ENCODE measurements around the gene TSPAN32.

Gene TSPAN32

GRCh38 chr11:2289350-2289749 is 12.5 kb upstream of the TSPAN32 start:
- no peak for DNase-seq (ENCODE audit: low read depth in 2 of 2)

- no peak for DNase-seq (ENCODE audit: low read depth in 2 of 2)
Measured at GRCh38 chr11:2289859-2290258, 12.0 kb upstream of the TSPAN32 start.

DNA sequence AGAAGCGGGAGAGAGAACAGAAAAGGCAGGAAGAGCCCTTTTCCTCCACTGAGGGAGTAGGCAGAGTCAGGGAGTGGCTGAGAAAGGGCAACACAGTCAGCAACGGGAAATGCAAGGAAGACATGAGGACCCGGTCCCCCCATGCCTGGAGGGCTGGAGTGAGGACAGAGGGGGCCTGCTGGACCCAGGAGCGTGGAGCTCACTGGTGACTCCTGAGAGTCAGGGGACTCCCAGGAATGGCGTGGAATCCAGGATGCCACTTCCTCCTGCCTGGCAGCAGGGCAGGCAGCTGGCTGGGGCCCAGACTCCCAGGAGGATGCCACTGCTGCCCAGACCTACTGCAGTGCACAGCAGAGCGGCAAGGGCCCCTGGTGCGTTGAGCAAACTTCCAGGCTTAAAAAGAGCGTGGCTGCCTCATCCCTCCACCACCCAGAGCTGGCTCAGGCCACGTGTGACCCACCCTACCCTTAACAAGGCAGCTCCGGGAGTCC is 11.4 kb upstream of the TSPAN32 start:
- no peak for DNase-seq (ENCODE audit: low read depth in 2 of 2)

DNA sequence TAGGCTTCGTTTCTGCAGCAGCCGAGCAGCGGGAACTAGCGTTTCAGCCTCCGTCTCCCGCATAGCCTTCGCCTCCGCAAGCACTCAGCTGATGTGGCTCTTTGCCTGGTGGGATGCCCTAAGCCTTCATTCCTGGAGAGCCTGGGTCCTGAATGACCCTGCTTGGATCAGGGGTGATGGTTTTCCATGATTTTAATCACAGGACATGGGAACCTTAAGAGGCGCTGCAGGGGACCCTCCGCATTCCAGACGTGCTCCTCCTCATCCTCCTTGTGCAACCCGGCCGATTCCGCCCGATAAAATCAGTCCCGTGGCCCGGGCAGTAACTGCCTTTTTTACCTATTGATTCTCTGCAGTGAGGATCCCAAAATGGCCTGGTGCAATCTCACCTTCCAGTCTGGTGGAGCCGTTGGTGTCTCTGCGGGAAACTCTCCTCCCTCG is 8.3 kb upstream of the TSPAN32 start:
- DNase-seq (ENCODE audit: low read depth in 2 of 2) = no peak

DNA sequence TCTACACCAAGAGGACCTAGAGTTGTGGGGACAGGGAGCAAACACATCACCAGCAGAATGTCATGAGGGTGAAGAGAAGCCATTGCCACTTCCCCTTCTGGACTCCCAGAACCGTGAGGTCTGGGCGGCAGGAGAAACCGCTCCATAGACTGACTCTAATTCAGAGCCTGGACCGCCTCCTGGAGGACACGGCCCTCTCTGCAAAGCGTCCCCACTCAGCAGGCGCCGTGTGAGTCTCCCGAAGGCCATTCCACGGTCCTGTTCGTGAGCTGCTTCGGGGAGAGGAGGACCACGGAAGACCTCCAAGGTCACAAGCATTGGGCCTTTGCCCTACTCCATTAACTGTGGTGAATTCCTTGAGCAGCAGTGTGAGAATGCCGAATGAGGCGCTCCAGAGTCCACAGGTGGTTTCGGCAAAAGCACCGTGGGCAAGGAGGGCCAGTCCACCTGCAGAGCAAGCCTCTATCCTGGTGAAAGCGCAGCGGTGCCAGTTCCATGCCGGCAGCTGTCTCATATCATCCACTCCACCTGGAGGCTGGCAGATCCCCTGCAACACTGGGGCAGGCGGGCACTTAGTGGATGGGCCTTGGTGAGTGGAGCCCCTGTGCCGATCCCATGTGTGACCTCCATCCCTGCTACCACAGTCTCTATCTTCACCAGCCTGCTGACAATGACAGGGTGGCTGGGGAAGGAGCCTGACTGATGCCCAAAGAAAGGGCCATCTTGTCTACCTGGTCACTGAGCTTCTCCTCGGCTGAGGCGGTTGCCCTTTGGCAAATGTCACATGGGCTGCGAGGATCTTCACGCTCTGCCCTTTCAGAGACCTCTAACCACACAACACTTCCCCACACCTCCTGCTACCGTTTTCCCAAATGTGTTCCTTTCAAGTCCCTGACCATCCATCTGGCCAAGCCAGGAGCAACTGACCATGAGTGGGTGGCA is 7.6 kb upstream of the TSPAN32 start:
- no peak for DNase-seq (ENCODE audit: low read depth in 2 of 2)

DNA sequence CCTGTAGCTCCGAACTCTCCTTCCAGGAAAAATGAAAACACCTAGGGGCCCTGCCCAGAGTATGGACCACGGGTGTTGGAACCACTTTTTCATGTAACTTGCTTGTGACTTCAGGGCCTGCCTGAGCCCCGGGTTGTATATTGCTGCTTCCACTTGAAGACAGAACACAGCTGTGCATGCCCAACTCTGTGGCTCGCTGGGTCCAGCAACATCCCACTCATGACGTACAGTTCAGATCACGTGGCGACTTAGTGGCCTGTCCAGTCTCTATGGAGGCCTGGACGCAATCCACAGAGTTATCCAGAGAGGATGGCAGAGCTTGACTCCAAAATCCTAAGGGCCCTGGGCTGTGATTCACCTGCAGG is 6.9 kb upstream of the TSPAN32 start:
- no peak for DNase-seq (ENCODE audit: low read depth in 2 of 2)

- no peak for DNase-seq (ENCODE audit: low read depth in 2 of 2)
Measured at GRCh38 chr11:2295971-2296912, 5.6 kb upstream of the TSPAN32 start.

DNA sequence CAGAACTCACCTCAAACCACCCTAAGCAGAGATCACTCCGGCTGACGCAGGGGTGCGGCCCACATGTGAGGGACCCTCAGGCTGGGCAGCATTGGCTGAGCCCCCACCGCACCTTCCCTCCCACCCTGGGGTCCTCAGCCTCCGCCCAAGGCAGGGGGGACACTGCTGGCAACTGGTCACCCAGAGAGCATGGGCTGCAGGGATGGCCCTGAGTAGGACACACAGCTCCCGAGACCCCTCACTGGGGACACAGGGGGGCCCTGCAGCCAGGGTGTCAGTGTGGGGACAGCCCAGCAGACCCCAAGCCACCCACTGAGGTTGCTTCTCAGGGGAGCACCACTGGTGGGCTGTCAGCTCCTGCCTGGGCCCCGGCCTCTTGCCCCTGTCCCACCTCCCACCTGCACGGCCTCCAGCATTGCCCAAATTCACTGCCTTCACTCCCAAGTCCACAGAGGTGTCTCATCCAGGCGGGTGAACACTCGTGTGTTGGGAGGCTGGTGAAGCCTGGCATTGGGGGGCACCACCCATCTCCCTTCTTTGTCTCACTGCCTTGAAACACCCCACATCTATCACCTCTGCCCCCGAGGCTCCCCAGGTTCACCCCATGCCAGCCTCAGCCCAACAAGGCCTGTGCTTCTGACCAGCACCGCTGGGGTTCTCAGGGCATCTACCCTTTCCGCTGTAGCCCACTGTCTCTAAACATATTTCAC is 4.7 kb upstream of the TSPAN32 start:
- DNase-seq (ENCODE audit: low read depth in 2 of 2) = no peak

DNA sequence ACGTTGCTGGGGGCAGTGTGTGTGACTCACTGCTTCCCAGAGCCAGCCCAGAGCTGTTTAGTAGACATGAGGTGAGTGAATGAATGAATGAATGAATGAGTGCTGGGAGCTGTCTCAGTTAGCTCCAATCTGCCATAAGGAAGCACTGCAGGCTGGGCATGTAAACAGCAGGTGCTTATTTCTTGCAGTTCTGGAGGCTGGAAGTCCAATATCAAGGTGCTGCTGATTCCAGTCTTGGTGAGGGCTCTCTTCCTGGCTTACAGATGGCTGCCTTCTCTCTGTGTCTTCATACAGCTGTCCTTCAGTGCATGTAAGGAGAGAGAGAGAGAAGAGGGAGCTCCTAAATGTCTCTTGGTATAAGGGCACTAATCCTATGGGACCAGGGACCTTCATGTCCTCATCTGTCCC is 4.2 kb upstream of the TSPAN32 start:
- no peak for DNase-seq (ENCODE audit: low read depth in 2 of 2)

DNA sequence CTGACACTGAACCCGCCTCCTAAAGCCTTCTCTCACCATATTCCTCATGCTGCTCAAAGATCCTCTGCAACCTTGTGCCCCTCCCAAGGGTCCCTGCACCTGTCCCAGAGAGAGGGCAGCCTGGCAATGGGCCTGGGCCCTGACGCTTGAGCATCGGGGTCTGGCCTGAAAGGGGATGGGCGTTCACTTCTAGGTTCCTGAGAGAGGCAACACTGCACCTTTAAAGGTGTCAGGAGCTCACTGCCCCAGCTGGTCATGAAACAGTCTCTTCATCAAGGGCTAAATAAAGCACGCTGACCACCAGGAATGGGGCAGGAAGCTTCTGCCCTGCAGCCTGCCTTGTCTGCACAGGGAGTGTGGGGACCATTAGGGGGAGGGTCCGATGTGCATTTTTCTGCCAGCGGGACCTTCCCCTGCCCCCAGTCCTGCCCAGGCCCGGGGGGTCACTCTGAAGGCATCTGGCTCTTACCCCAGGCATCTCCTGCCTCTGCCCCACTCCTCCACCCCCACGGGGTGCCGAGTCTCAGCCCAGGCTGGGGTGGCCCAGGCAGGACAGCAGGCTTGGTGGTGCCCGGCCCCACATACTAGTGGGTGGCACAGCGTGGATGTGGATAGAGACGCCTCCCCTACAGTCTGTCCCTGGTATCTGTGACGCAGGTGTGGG is 3.5 kb upstream of the TSPAN32 start:
- DNase-seq (ENCODE audit: low read depth in 2 of 2) = no peak

- no peak for DNase-seq (ENCODE audit: low read depth in 2 of 2)
Measured at GRCh38 chr11:2298795-2299761, 2.7 kb upstream of the TSPAN32 start.

DNA sequence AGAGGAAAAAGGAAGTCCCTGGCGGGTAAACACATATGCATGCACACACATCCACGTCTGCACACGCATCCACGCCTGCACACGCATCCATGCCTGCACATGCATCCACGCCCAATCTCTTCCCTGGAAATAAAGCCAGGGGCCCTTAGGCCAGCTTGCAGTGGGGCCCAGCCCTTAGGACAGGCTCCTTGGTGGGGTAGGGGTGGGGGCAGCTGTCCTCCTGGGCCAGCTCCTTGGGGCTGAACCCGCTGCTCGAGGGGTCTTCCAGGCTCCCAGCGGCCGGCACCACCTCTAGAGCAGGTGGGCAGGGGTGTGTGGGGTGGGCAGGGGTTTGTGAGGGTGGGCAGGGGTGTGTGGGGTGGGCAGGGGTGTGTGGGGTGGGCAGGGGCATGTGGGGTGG is 2.0 kb upstream of the TSPAN32 start:
- no peak for DNase-seq (ENCODE audit: low read depth in 2 of 2)

GRCh38 chr11:2300290-2300935 is 1.4 kb upstream of the TSPAN32 start:
- no peak for DNase-seq (ENCODE audit: low read depth in 2 of 2)

GRCh38 chr11:2300936-2301630 is 730 bp upstream of the TSPAN32 start:
- DNase-seq (ENCODE audit: low read depth in 2 of 2) = no peak

DNA sequence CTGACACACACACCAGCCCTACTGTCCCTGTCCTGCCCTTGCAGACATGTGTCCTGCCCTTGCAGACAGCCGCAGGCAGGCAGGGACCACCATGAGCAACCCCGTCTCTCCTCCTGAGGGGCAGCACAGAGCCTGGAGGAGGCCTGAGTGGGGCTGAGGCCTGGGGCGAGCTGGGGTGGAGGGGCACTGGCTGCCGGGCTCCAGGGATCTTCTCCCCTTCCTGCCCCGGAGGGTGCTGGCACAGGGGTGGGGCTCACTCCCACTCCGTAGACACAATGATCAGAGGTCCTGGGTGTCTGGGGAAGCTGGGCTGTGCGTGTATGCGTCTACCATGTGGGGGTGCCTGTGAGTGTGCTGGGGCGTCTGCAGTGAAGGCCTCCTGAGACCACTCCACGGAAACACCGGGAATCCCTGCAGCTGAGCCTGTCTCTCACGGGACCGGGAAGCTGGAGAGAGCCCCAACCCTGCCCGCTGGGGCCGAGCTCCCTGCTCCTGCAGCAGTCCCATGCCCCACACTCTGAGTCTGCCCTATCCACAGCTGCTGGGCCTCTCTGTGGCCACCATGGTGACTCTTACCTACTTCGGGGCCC is 588 bp downstream of the TSPAN32 start:
- no peak for DNase-seq (ENCODE audit: low read depth in 2 of 2)

DNA sequence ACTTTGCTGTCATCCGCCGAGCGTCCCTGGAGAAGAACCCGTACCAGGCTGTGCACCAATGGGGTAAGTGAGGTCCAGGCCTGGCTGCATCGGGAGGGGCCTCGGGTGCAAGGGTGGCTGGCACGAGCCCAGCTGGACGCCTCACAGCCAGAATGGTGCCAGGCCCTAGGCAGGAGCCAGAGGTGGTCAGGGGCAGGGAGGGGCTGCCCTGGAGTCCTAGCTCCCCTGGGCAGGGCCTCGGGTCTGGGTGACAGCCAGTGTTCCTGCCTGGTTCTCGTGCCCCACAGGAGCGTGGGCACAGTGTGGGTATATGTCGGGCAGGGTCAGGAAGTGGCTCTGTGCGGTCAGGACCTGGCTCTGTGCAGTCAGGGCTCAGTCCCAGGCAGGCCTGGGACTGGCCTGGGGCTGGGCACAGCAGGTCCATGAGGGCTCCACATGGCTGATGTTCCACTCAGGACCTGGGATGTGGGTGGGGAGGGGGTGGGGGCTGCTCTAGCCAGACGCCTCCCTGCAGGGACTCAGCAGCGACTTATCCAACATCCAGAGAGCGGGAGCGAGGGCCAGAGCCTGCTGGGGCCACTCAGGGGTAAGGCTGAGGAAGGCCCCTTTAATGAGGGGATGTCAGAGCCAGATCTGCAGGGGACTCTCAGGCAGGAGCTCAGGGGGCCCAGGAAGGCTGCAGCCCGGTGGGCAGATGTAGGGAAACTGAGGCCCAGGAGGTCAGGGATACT is 1.2 kb downstream of the TSPAN32 start:
- DNase-seq (ENCODE audit: low read depth in 2 of 2) = no peak

DNA sequence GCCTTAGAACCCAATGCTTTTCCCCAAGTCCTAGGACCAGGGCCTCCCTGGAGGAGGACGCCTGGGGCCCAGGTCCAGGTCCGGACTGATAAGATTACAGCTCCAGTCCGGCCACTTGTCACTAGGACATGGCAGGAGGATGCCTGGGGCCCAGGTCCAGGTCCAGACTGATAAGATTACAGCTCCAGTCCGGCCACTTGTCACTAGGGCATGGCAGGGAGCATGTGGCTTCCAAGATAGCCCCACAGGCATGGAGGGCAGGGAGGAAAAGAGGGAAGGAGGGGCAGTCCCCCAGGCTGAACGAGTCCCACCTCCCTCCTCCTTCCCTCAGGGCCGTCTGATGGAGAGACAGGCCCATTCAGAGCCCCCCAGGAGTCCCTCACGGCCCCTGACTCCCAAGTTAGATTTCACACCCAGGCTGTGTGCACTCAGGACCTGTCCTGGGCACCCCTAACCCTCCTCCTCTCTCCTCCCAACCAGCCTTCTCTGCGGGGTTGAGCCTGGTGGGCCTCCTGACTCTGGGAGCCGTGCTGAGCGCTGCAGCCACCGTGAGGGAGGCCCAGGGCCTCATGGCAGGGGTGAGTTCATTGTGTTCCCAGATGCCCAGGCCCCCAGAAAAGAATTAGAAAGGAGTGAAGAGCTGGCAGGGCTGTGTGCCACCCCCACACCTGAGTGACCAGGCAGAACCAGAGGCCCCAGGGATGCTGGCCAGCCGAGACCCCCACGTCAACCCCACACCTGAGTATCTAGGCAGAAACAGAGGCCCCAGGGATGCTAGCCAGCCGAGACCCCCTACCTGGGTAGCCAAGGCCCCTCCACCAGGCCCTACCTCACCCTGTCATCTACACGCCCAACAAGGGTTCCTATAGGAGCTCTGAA is 2.1 kb downstream of the TSPAN32 start:
- no peak for DNase-seq (ENCODE audit: low read depth in 2 of 2)

Data from fibroblast of skin of left biceps (primary cell).